Measurements from ENCODE around the gene KIF12. TPM values are rescaled to one million over a fixed set of nuclear protein-coding genes. Genes with fewer than 3 reads are reported as not detected.

Gene KIF12
- total and polyA plus RNA-seq, 2 of the 13 experiments (the other 11 are each of a cell fraction or from before 2014, with no cell fraction given): 1.8 to 12.5 TPM

- TF ChIP-seq BATF2 (CRISPR knock-in tag; IDR thresholded peaks at IDR 0.05) (no peak), KMT2A (CRISPR knock-in tag; IDR thresholded peaks at IDR 0.05) (no peak), DMAP1 (CRISPR knock-in tag; IDR thresholded peaks at IDR 0.05) (0 out of 2 replicates have a peak, but pooled peaks have one; percentile 5), RBAK (CRISPR knock-in tag; IDR thresholded peaks at IDR 0.05) (no peak), ZNF280D (CRISPR knock-in tag; IDR thresholded peaks at IDR 0.05) (0 out of 2 replicates have a peak, but pooled peaks have one; percentile 25), MXD4 (CRISPR knock-in tag; IDR thresholded peaks at IDR 0.05) (no peak), ELF3 (CRISPR knock-in tag; IDR thresholded peaks at IDR 0.05) (peak; percentile 4; the same call in 1 of the 2 replicates), SSRP1 (CRISPR knock-in tag; IDR thresholded peaks at IDR 0.05) (0 out of 2 replicates have a peak, but pooled peaks have one; percentile 71), HIVEP1 (CRISPR knock-in tag; IDR thresholded peaks at IDR 0.05) (no peak), MTERF4 (CRISPR knock-in tag; IDR thresholded peaks at IDR 0.05) (no peak), EZH2 (conservative IDR thresholded peaks at IDR 0.05; ENCODE audit: low read depth, low read length) (no peak), ZNF792 (CRISPR knock-in tag; IDR thresholded peaks at IDR 0.05) (0 out of 2 replicates have a peak, but pooled peaks have one; percentile 0), ETV5 (CRISPR knock-in tag; IDR thresholded peaks at IDR 0.05; ENCODE audit: borderline replicate concordance) (no peak), HOXA7 (CRISPR knock-in tag; IDR thresholded peaks at IDR 0.05) (no peak), STAT5B (CRISPR knock-in tag; IDR thresholded peaks at IDR 0.05) (no peak), ZNF17 (CRISPR knock-in tag; IDR thresholded peaks at IDR 0.05) (no peak), ZKSCAN1 (IDR thresholded peaks at IDR 0.05; ENCODE audit: low read length) (no peak)
- TF ChIP-seq, protein P1, sequence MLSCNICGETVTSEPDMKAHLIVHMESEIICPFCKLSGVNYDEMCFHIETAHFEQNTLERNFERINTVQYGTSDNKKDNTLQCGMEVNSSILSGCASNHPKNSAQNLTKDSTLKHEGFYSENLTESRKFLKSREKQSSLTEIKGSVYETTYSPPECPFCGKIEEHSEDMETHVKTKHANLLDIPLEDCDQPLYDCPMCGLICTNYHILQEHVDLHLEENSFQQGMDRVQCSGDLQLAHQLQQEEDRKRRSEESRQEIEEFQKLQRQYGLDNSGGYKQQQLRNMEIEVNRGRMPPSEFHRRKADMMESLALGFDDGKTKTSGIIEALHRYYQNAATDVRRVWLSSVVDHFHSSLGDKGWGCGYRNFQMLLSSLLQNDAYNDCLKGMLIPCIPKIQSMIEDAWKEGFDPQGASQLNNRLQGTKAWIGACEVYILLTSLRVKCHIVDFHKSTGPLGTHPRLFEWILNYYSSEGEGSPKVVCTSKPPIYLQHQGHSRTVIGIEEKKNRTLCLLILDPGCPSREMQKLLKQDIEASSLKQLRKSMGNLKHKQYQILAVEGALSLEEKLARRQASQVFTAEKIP (CRISPR knock-in tag; IDR thresholded peaks at IDR 0.05; ENCODE audit: borderline replicate concordance): no peak
- TF ChIP-seq, protein P2, sequence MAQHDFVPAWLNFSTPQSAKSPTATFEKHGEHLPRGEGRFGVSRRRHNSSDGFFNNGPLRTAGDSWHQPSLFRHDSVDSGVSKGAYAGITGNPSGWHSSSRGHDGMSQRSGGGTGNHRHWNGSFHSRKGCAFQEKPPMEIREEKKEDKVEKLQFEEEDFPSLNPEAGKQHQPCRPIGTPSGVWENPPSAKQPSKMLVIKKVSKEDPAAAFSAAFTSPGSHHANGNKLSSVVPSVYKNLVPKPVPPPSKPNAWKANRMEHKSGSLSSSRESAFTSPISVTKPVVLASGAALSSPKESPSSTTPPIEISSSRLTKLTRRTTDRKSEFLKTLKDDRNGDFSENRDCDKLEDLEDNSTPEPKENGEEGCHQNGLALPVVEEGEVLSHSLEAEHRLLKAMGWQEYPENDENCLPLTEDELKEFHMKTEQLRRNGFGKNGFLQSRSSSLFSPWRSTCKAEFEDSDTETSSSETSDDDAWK (CRISPR knock-in tag; IDR thresholded peaks at IDR 0.05): no peak
- TF ChIP-seq, protein P3, sequence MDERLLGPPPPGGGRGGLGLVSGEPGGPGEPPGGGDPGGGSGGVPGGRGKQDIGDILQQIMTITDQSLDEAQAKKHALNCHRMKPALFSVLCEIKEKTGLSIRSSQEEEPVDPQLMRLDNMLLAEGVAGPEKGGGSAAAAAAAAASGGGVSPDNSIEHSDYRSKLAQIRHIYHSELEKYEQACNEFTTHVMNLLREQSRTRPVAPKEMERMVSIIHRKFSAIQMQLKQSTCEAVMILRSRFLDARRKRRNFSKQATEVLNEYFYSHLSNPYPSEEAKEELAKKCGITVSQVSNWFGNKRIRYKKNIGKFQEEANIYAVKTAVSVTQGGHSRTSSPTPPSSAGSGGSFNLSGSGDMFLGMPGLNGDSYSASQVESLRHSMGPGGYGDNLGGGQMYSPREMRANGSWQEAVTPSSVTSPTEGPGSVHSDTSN (CRISPR knock-in tag; IDR thresholded peaks at IDR 0.05): no peak
- TF ChIP-seq, protein P4, sequence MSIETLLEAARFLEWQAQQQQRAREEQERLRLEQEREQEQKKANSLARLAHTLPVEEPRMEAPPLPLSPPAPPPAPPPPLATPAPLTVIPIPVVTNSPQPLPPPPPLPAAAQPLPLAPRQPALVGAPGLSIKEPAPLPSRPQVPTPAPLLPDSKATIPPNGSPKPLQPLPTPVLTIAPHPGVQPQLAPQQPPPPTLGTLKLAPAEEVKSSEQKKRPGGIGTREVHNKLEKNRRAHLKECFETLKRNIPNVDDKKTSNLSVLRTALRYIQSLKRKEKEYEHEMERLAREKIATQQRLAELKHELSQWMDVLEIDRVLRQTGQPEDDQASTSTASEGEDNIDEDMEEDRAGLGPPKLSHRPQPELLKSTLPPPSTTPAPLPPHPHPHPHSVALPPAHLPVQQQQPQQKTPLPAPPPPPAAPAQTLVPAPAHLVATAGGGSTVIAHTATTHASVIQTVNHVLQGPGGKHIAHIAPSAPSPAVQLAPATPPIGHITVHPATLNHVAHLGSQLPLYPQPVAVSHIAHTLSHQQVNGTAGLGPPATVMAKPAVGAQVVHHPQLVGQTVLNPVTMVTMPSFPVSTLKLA (IDR thresholded peaks at IDR 0.05): no peak
Measured at GRCh38 chr9:114080195-114080772, 18.8 kb downstream of the KIF12 start (continued).
